SK-MEL-5 (cell line): ENCODE data around the gene PLXNC1. TPM values are rescaled to one million over a fixed set of nuclear protein-coding genes. Genes with fewer than 3 reads are reported as not detected.

Source experiments
- DNase-seq: peaks from one replicate; pipeline ENCODE4 v3.0.0-alpha.2; 2016; ENCODE audit warnings: low read depth, low spot score
- in situ Hi-C: cut with HindIII; loops from 2 replicates; pipeline ENCODE4 v1.10.0; 2016; ENCODE audit warnings: low sequenced_read_pairs, high pct_unique_total_duplicates, low pct_unique_long_range_greater_than_20kb
- total RNA-seq: library from RNA; depleted of rRNA; stranded (reverse); fragments of >200 nt; shearing (Covaris generic); gene quantifications from 2 replicates; pipeline ENCODE4 v1.2.3, GENCODE V29; 2014

The PLXNC1 gene
- total RNA-seq, 1 experiment from 2014 or later: 48.8 TPM

DNA sequence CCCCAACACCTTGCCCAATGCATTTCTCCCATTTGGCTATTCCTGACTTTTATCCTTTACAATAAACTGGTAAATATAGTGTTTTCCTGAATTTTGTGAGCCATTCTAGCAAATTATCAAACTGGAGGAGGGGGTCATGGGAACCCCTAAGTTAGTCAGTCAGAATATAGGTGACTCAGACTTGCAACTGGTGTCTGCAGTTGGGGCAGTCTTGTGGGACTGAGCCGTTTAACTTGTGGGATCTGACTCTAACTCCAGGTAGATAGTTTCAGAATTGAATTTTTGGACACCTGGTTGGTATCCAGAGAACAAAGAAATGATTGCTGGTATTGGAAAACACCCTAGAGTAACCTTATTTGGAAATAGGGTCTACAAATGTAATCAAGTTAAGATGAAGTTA is 177.9 kb downstream of the PLXNC1 start:
- no peak for DNase-seq
- in situ Hi-C loops: no loop called here

DNA sequence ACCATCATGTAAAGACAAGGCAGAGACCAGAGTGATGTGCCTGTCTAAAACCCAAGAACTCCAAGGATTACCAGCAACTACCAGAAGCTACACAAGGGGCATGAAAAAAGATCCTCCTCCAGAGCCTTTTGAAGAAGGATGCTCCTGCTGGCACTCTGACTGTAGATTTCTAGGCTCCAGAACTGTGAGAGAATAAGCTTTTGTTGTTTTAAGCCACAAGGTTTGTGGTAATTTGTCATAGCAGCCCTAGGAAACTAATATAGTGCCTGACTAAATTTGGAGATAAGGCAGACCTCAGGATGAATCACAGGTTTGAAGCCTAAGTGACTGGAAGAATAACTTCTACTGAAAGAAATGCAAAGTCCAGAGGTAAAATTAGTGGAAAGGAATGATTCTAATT is 178.3 kb downstream of the PLXNC1 start:
- in situ Hi-C loops: no loop called here
- no peak for DNase-seq

DNA sequence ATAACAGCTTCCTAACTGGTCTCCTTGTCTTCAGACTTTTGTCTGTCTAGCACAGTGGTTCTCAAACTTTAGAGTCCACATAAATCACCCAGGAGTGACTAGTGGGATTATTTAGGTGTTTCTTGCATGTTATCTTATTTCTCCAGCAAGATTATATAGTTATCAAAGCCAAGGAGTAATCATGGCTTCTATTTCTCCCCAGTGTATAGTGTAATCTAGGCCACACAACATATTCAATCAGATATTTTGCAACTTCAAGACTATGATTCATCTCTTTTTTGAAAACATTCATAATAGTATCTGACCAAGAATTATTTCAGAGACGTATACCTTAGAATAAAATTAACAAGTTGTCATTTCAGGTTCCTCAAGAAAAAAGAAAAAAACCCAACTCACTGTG is 179.4 kb downstream of the PLXNC1 start:
- DNase-seq: no peak
- in situ Hi-C loops: no loop called here

GRCh38 chr12:94329366-94329765 is 181.0 kb downstream of the PLXNC1 start:
- DNase-seq: peak; percentile 17
- in situ Hi-C loops: no loop called here

DNA sequence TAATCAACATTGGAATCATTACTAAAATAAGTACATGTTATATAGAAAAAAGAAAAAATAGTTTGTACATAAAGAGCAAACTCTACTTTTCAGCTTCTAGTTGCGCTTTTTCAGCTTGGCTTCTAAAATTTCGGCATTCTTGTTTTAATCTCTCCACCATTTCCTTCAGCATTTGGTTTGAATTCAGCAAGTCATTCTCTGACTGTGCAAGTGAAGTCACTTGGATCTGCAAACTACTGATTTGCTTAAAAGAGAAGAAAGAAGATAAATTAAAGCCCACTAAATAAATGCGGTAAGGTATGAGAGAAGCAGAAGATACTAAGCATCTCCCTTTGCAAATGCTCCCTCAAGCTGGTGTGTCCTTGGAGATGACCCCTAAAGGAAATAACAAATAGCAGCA is 185.0 kb downstream of the PLXNC1 start:
- in situ Hi-C loops: no loop called here
- no peak for DNase-seq

DNA sequence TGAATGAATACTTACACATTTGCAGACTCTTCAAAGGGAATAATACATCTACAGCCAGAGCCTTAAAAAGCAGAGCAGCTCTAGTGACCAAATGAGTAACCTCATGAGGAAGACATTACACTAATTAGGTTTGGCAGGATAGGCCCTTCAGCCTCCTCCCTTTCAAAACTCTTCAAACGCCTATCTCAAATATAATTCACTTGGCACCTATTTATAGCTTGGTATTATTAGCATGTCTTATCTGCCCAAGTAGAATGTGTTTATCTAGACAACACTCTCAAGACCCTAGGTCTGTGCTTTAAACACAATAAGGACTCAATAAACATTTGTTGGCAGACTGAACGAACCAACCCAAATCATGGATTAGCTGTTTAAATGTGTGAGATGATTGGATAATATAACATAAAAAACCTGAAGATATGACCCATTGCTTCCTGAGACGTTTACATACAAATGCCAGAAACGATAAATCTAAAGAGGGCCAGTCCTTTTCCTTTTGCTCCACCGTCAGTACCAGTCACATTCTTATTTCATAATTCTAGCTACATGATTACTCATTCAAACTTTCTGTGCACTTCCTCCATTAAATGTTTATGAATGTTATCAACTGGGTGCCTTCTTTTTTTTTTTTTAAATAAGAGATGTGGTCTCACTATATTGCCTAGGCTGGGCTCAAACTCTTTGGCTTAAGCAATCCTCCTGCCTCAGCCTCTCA is 188.0 kb downstream of the PLXNC1 start:
- DNase-seq: no peak
- in situ Hi-C loops: no loop called here

DNA sequence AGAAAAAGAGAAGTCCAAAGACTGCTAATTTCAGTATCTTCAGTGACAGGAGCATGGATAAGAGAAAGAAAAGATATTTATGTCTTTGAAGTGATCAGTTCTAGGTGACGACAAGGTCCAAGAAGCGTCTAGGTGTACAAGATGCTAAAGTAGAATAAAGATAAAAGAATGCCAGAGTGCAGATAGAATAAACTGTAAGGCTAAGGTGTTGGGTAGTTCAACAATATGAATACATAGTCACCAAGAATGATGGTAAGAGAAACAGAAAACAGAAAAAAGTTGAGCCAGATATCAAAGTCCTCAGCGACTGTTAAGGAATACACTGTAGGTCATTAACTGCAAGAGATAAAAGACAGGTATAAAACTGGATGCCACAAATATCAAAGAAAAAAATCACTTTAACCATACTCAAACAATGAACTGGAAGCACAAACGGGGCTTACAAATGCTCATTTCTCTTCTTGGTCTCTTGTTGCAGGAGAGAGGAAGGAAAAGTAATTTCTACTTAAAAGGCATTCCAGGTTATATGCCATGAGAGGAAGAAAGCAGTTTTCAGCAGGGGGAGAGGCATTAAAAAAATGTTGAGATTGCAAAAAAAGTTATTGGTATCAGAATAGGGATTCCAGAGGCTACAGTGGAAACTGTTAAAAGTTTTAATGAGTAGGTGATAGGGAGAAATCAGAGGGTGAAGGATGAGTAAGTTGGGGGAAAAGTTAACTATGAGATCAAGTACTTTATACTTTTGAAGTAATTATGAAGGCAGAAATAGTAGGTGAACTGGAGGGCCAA is 189.8 kb downstream of the PLXNC1 start:
- in situ Hi-C loops: no loop called here
- DNase-seq: no peak

GRCh38 chr12:94340573-94340972 is 192.2 kb downstream of the PLXNC1 start:
- in situ Hi-C loops: no loop called here

DNA sequence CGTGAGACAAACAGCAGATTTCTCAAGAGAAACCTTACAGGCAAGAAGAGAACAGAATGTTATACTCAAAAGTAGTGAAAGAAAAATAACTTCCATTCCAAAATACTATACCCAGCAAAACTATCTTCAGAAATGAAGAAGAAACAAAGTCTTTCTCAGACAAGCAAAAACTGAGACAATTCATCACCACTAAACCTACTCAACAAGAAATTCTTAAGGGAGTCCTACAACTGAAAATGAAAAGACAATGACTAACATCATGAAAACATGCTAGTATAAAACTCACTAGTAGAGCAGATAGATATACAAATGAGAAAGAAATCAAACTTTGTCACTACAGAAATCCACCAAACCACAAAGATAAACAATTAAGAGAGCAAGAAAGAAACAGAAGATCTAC is 204.8 kb downstream of the PLXNC1 start:
- in situ Hi-C loops: no loop called here
- no peak for DNase-seq

More at GRCh38 chr12:94340573-94340972, 192.2 kb downstream of the PLXNC1 start:
- DNase-seq: no peak
